ENCODE measurements around the gene MCC. TPM values are rescaled to one million over a fixed set of nuclear protein-coding genes. Genes with fewer than 3 reads are reported as not detected.
A peak's percentile ranks its signal among the peaks of the same experiment; 100 is the strongest.

MCC gene
- total and polyA plus RNA-seq, 12 donors: 1.8 to 12.6 (median 8.9) TPM

GRCh38 chr5:113234546-113234945, 253.7 kb downstream of the MCC start:
- WGBS, 4 donors: 51 to 79% (median 56%) methylated on average over 1 of the region's 1 CpG
- Histone ChIP-seq H3K4me1 (replicated peaks in 1 of 2) (peaks cover 0 to 15% of the 10 kb centered on the region in 2 donors), H3K4me3 (no peak overlapping the region), H3K27ac (no peak overlapping the region), H3K36me3 (replicated peaks in 1 of 2) (no peaks in the 10 kb centered on the region), H3K9me3 (replicated peaks in 1 of 3) (no peaks in the 10 kb centered on the region), H3K27me3 (no peaks in the 10 kb centered on the region)
- no peak for TF ChIP-seq CTCF (IDR thresholded peaks at IDR 0.05)
- TF ChIP-seq POLR2A (IDR thresholded peaks at IDR 0.05): no peak
- no peak for DNase-seq
- intact Hi-C loops (cut with DNase I): no loop called here

- peaks cover 0 to 15% of the 10 kb centered on the region in 2 donors for H3K4me1 ChIP-seq (replicated peaks in 1 of 2)
- 93 to 100% (median 95%) methylated on average over 1 of the region's 1 CpG for WGBS, 4 donors
- H3K36me3 ChIP-seq (replicated peaks in 1 of 2): no peaks in the 10 kb centered on the region
- H3K4me3 ChIP-seq: no peak overlapping the region
- H3K9me3 ChIP-seq (replicated peaks in 1 of 3): no peaks in the 10 kb centered on the region
- intact Hi-C loops (cut with DNase I): no loop called here
- no peaks in the 10 kb centered on the region for H3K27me3 ChIP-seq
- no peak for DNase-seq
- TF ChIP-seq POLR2A (IDR thresholded peaks at IDR 0.05): no peak
- TF ChIP-seq CTCF (IDR thresholded peaks at IDR 0.05): no peak
- H3K27ac ChIP-seq: no peak overlapping the region
These were observed 254.6 kb downstream of the MCC start for GRCh38 chr5:113233606-113234005.

- intact Hi-C loops (cut with DNase I): no loop called here
- 54 to 82% (median 68%) methylated on average over 2 of the region's 2 CpGs for WGBS, 4 donors
- TF ChIP-seq POLR2A (IDR thresholded peaks at IDR 0.05) (no peak), CTCF (IDR thresholded peaks at IDR 0.05) (no peak)
These were observed 255.6 kb downstream of the MCC start for GRCh38 chr5:113232667-113233066.

GRCh38 chr5:113232221-113232620, 256.0 kb downstream of the MCC start:
- 63 to 98% (median 83%) methylated on average over 2 of the region's 2 CpGs for WGBS, 4 donors
- intact Hi-C loops (cut with DNase I): no loop called here
- H3K4me3 ChIP-seq: no peak overlapping the region
- no peak for DNase-seq
- no peaks in the 10 kb centered on the region for H3K36me3 ChIP-seq (replicated peaks in 1 of 2)
- H3K27me3 ChIP-seq: no peaks in the 10 kb centered on the region
- H3K27ac ChIP-seq: no peak overlapping the region
- TF ChIP-seq CTCF (IDR thresholded peaks at IDR 0.05): no peak
- TF ChIP-seq POLR2A (IDR thresholded peaks at IDR 0.05): no peak
- H3K9me3 ChIP-seq (replicated peaks in 1 of 3): no peaks in the 10 kb centered on the region
- peaks cover 0 to 15% of the 10 kb centered on the region in 2 donors for H3K4me1 ChIP-seq (replicated peaks in 1 of 2)

More at GRCh38 chr5:113232667-113233066, 255.6 kb downstream of the MCC start:
- Histone ChIP-seq H3K9me3 (replicated peaks in 1 of 3) (no peaks in the 10 kb centered on the region), H3K27me3 (no peaks in the 10 kb centered on the region), H3K4me3 (no peak overlapping the region), H3K27ac (no peak overlapping the region), H3K4me1 (replicated peaks in 1 of 2) (peaks cover 0 to 15% of the 10 kb centered on the region in 2 donors), H3K36me3 (replicated peaks in 1 of 2) (no peaks in the 10 kb centered on the region)
- DNase-seq: peak in 2 of 7 donors; percentile 21 to 27
